SU-DHL-6 (cell line): ENCODE results near the gene KLHDC7B.

ENCODE experiments used
- EZH2phosphoT487 ChIP-seq: fragments of 200-600 bp; sonication (generic), shearing (Covaris generic); conservative IDR thresholded peaks from 2 replicates; pipeline ENCODE4 v1.6.1; 2018; ENCODE audit warnings: mild to moderate bottlenecking, antibody characterized with exemption, low read length, moderate library complexity, mixed read lengths
- TF ChIP-seq, protein P1 (sequence below): fragments of 200-600 bp; sonication (generic); IDR thresholded peaks from one replicate; pipeline ENCODE4 v1.5.1; 2017; ENCODE audit warnings: antibody characterized with exemption, mild to moderate bottlenecking, low read length, moderate library complexity; ENCODE audit not compliant: insufficient read depth, poor library complexity, severe bottlenecking

DNA sequence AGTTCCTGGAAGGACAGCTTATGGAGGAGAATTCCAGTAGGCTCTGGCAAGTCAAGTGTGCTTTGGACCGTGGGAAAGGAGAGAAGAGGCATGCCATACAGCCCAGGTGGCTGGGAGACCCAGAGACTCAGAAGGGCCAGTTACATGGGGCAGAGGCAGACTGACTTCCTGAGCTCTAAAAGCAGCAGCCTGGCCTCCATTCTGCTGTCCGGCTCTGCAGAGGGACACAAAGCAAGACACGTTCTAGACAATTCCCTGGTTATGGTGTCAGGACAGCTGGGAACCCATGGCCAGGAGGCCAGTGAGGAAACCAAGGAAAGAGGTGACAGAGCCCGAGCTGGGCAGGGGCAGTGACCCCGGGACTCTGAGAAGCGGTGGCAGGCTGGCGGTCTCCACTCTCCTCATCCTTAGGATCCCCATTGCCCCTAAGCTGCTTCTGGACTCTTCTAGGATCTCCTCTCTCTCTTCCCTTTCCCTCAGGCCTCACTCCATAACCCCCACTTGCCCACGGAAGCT is 29.8 kb downstream of the KLHDC7B start:
- TF ChIP-seq, protein P1, sequence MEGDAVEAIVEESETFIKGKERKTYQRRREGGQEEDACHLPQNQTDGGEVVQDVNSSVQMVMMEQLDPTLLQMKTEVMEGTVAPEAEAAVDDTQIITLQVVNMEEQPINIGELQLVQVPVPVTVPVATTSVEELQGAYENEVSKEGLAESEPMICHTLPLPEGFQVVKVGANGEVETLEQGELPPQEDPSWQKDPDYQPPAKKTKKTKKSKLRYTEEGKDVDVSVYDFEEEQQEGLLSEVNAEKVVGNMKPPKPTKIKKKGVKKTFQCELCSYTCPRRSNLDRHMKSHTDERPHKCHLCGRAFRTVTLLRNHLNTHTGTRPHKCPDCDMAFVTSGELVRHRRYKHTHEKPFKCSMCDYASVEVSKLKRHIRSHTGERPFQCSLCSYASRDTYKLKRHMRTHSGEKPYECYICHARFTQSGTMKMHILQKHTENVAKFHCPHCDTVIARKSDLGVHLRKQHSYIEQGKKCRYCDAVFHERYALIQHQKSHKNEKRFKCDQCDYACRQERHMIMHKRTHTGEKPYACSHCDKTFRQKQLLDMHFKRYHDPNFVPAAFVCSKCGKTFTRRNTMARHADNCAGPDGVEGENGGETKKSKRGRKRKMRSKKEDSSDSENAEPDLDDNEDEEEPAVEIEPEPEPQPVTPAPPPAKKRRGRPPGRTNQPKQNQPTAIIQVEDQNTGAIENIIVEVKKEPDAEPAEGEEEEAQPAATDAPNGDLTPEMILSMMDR, result no peak
- TF ChIP-seq EZH2phosphoT487, result no peak
